IMR-90 (cell line): ENCODE measurements around the gene ADISSP. TPM values are rescaled to one million over a fixed set of nuclear protein-coding genes. Genes with fewer than 3 reads are reported as not detected.

Experiments used
- ATAC-seq: fragments of 200-7000 bp; cut with Tn5 transposase; 2 replicates; pipeline ENCODE4 v1.9.1; 2020; ENCODE audit warnings: low read depth, mild to moderate bottlenecking, moderate library complexity
- BruUV-seq: library from RNA; stranded (reverse); fragments of 400-500 nt; replicated peaks from 2 replicates; lab custom pipeline; 2021; lab: Mats Ljungman, UMichigan
- CTCF ChIA-PET: fragments of 300-600 bp; formaldehyde crosslinking; extraction: SDS; loops from one replicate; lab custom pipeline; 2021; ENCODE audit warnings: antibody characterized with exemption; lab: Yijun Ruan, JAX
- POLR2A ChIA-PET: fragments of 300-600 bp; sonication (Branson Sonifier 250); formaldehyde crosslinking; loops from one replicate; lab custom pipeline; 2022; ENCODE audit warnings: antibody characterized with exemption; ENCODE audit not compliant: unreplicated experiment; lab: Charles Lee
- DNase-seq: peaks from one replicate; pipeline ENCODE4 v3.0.0; 2013
- H2AFZ ChIP-seq: replicated peaks from 2 replicates; pipeline ENCODE3; 2013; ENCODE audit warnings: low read length, mild to moderate bottlenecking; ENCODE audit not compliant: poor library complexity
- H2AK5ac ChIP-seq: 2 replicates; pipeline ENCODE4 v1.6.1; 2013; ENCODE audit warnings: low read depth, low read length, inconsistent platforms
- H2AK9ac ChIP-seq: replicated peaks from 2 replicates; pipeline ENCODE3; 2013; ENCODE audit warnings: mild to moderate bottlenecking, low read depth, low read length, moderate library complexity; ENCODE audit not compliant: poor library complexity
- H2BK120ac ChIP-seq: 2 replicates; pipeline ENCODE4 v1.6.1; 2013; ENCODE audit warnings: low read depth, low read length, inconsistent platforms
- H2BK15ac ChIP-seq: 3 replicates; pipeline ENCODE4 v1.6.1; 2013; ENCODE audit warnings: low read depth, low read length, inconsistent platforms
- H2BK20ac ChIP-seq: 2 replicates; pipeline ENCODE4 v1.6.1; 2013; ENCODE audit warnings: low read depth, mild to moderate bottlenecking, inconsistent platforms, low read length, moderate library complexity
- H2BK5ac ChIP-seq: 2 replicates; pipeline ENCODE4 v1.6.1; 2013; ENCODE audit warnings: mild to moderate bottlenecking, low read depth, low read length, inconsistent platforms; ENCODE audit not compliant: poor library complexity, severe bottlenecking
- H3K14ac ChIP-seq: replicated peaks from 2 replicates; pipeline ENCODE4 v1.6.1; 2013; ENCODE audit warnings: low read depth, low read length, inconsistent platforms
- H3K18ac ChIP-seq: 2 replicates; pipeline ENCODE4 v1.6.1; 2013; ENCODE audit warnings: low read depth, low read length, control low read depth
- H3K23ac ChIP-seq: 2 replicates; pipeline ENCODE4 v1.6.1; 2013; ENCODE audit warnings: low read depth, low read length, inconsistent platforms
- H3K27ac ChIP-seq: 2 replicates; pipeline ENCODE4 v1.5.1; 2013; ENCODE audit warnings: mild to moderate bottlenecking, control low read depth, low read length; ENCODE audit not compliant: insufficient read depth
- H3K27me3 ChIP-seq: 2 replicates; pipeline ENCODE4 v1.6.1; 2013; ENCODE audit warnings: low read length; ENCODE audit not compliant: control insufficient read depth, insufficient read depth
- H3K36me3 ChIP-seq: 2 replicates; pipeline ENCODE4 v1.6.1; 2013; ENCODE audit warnings: low read length, mixed read lengths; ENCODE audit not compliant: control insufficient read depth, insufficient read depth
- H3K4ac ChIP-seq: 2 replicates; pipeline ENCODE4 v1.6.1; 2013; ENCODE audit warnings: low read depth, low read length, inconsistent platforms
- H3K4me1 ChIP-seq: 2 replicates; pipeline ENCODE4 v1.6.1; 2013; ENCODE audit warnings: low read length, mixed read lengths; ENCODE audit not compliant: control insufficient read depth, insufficient read depth
- H3K4me2 ChIP-seq: 2 replicates; pipeline ENCODE4 v1.6.1; 2013; ENCODE audit warnings: low read depth, mild to moderate bottlenecking, control low read depth, low read length, moderate library complexity
- H3K4me3 ChIP-seq: 2 replicates; pipeline ENCODE4 v1.5.1; 2013; ENCODE audit warnings: low read depth, mild to moderate bottlenecking, control low read depth, low read length, moderate library complexity; ENCODE audit not compliant: insufficient read depth
- H3K56ac ChIP-seq: 2 replicates; pipeline ENCODE4 v1.6.1; 2013; ENCODE audit warnings: low read length, inconsistent platforms; ENCODE audit not compliant: insufficient read depth; ENCODE audit errors: extremely low read depth
- H3K79me1 ChIP-seq, 2 experiments: 2 replicates each; pipeline ENCODE4 v1.6.1; 2013; ENCODE audit warnings: low read length in 2 of 2, inconsistent platforms in 1 of 2, low read depth in 1 of 2
- H3K9ac ChIP-seq: 2 replicates; pipeline ENCODE4 v1.6.1; 2013; ENCODE audit warnings: low read depth, low read length, control low read depth
- H3K9me1 ChIP-seq: 2 replicates; pipeline ENCODE4 v1.6.1; 2013; ENCODE audit warnings: low read length, inconsistent platforms; ENCODE audit not compliant: insufficient read depth
- H3K9me3 ChIP-seq: 2 replicates; pipeline ENCODE4 v1.6.1; 2013; ENCODE audit warnings: low read length; ENCODE audit not compliant: control insufficient read depth, insufficient read depth
- H4K20me1 ChIP-seq: 2 replicates; pipeline ENCODE4 v1.6.1; 2013; ENCODE audit warnings: low read length, inconsistent platforms; ENCODE audit not compliant: insufficient read depth
- H4K5ac ChIP-seq: 2 replicates; pipeline ENCODE4 v1.6.1; 2013; ENCODE audit warnings: mild to moderate bottlenecking, low read depth, low read length, control low read depth
- H4K8ac ChIP-seq, 2 experiments: 2 replicates each; pipeline ENCODE4 v1.6.1; 2013; ENCODE audit warnings: low read depth in 2 of 2, low read length in 2 of 2, control low read depth in 1 of 2, inconsistent platforms in 1 of 2
- H4K91ac ChIP-seq: 2 replicates; pipeline ENCODE4 v1.6.1; 2013; ENCODE audit warnings: low read depth, low read length, inconsistent platforms; ENCODE audit not compliant: insufficient read depth
- CEBPB ChIP-seq: IDR thresholded peaks from 2 replicates; pipeline ENCODE4 v1.6.1; 2012; ENCODE audit warnings: low read depth, low read length, improper control_type of control experiment
- CHD1 ChIP-seq: IDR thresholded peaks from 2 replicates; pipeline ENCODE4 v1.6.1; 2012; ENCODE audit warnings: low read depth, low read length, improper control_type of control experiment
- CTCF ChIP-seq: conservative IDR thresholded peaks from 2 replicates; pipeline ENCODE4 v1.5.1; 2012; ENCODE audit warnings: mild to moderate bottlenecking, low read depth, low read length, improper control_type of control experiment
- ELK1 ChIP-seq: fragments of 150-350 bp; IDR thresholded peaks from 2 replicates; pipeline ENCODE4 v1.6.1; 2016; ENCODE audit warnings: low read depth, mild to moderate bottlenecking, low read length, moderate library complexity, borderline replicate concordance
- FOS ChIP-seq: fragments of 150-350 bp; IDR thresholded peaks from 2 replicates; pipeline ENCODE4 v1.6.1; 2016; ENCODE audit warnings: low read depth, low read length
- MAFK ChIP-seq: IDR thresholded peaks from 2 replicates; pipeline ENCODE4 v1.6.1; 2012; ENCODE audit warnings: low read depth, low read length, improper control_type of control experiment
- MAZ ChIP-seq: IDR thresholded peaks from 2 replicates; pipeline ENCODE4 v1.6.1; 2012; ENCODE audit warnings: low read depth, mild to moderate bottlenecking, low read length, improper control_type of control experiment, moderate library complexity, borderline replicate concordance
- NFE2L2 ChIP-seq: fragments of 150-350 bp; IDR thresholded peaks from 2 replicates; pipeline ENCODE4 v1.6.1; 2016; ENCODE audit warnings: low read depth, mild to moderate bottlenecking, low read length
- POLR2A ChIP-seq: IDR thresholded peaks from 2 replicates; pipeline ENCODE4 v1.6.1; 2012; ENCODE audit warnings: mild to moderate bottlenecking, low read depth, low read length
- RCOR1 ChIP-seq: IDR thresholded peaks from 2 replicates; pipeline ENCODE4 v1.6.1; 2012; ENCODE audit warnings: mild to moderate bottlenecking, low read length, improper control_type of control experiment; ENCODE audit not compliant: insufficient replicate concordance
- RFX5 ChIP-seq: IDR thresholded peaks from 2 replicates; pipeline ENCODE4 v1.8.0; 2012; ENCODE audit warnings: low read depth, mild to moderate bottlenecking, low read length, moderate library complexity
- SMC3 ChIP-seq: fragments of 150-350 bp; IDR thresholded peaks from 2 replicates; pipeline ENCODE4 v1.6.1; 2016; ENCODE audit warnings: low read depth, mild to moderate bottlenecking, antibody characterized with exemption, low read length, moderate library complexity
- USF2 ChIP-seq: fragments of 150-350 bp; IDR thresholded peaks from 2 replicates; pipeline ENCODE4 v1.6.1; 2017; ENCODE audit warnings: mild to moderate bottlenecking, antibody characterized with exemption, low read length, low read depth
- WGBS, 2 experiments: methylation state at CpG; one replicate each; pipeline versions ENCODE4 v1.1.5 to v1.1.7; 2013; ENCODE audit warnings: missing lambda C conversion rate in 2 of 2; ENCODE audit not compliant: insufficient read length in 1 of 2; ENCODE audit errors: extremely low coverage in 2 of 2; 5-methylcytosine and 5-hydroxymethylcytosine counted together
- dilution Hi-C: fragments of 300-500 bp; cut with HindIII; formaldehyde crosslinking; loops from one replicate; pipeline ENCODE4 v1.14.3; 2018; ENCODE audit warnings: low sequenced_read_pairs; ENCODE audit not compliant: unreplicated experiment
- in situ Hi-C: fragments of 300-500 bp; cut with MboI; formaldehyde crosslinking; loops from 3 replicates; pipeline ENCODE4 v1.14.3; 2019; ENCODE audit warnings: low sequenced_read_pairs, inconsistent platforms, mixed read lengths
- intact Hi-C: fragments of 100-400 bp; cut with micrococcal nuclease; formaldehyde crosslinking; loops from 2 replicates; pipeline ENCODE4 v1.10.0; 2022
- polyA plus RNA-seq, 3 experiments: library from polyadenylated mRNA; depleted of rRNA; stranded (reverse); fragments of >200 nt; gene quantifications; 2 replicates each; pipeline ENCODE4 v1.2.3, GENCODE V29; 2012; ENCODE audit warnings: low replicate concordance in 1 of 3
- total RNA-seq: library from RNA; depleted of rRNA; stranded (reverse); fragments of >200 nt; gene quantifications from 2 replicates; pipeline ENCODE4 v1.2.3, GENCODE V29; 2012

The ADISSP gene
- total and polyA plus RNA-seq, 2 of the 4 experiments (the other 2 are of a cell fraction): 31.9 to 58.2 TPM

- Histone ChIP-seq H3K4me2 (no peak overlapping the region), H3K4me1 (no peaks in the 10 kb centered on the region), H3K9me1 (no peaks in the 10 kb centered on the region; the same call in 1 of the 2 replicates), H3K9me3 (no peaks in the 10 kb centered on the region), H2BK15ac (no peak overlapping the region), H2BK20ac (no peak overlapping the region), H3K4ac (no peak overlapping the region), H4K5ac (no peak overlapping the region), H2BK5ac (no peak overlapping the region), H3K36me3 (no peaks in the 10 kb centered on the region), H2AK9ac (no peak overlapping the region), H4K91ac (no peak overlapping the region), H2AFZ (no peak overlapping the region), H3K79me1 (no peaks in the 10 kb centered on the region), H3K4me3 (no peak overlapping the region), H3K27ac (no peak overlapping the region), H2BK120ac (no peak overlapping the region), H3K9ac (no peak overlapping the region), H2AK5ac (no peak overlapping the region), H4K8ac (no peak overlapping the region), H3K56ac (no peak overlapping the region), H3K27me3 (peaks cover 64% of the 10 kb centered on the region), H3K14ac (no peak overlapping the region), H3K18ac (no peak overlapping the region), H4K20me1 (no peaks in the 10 kb centered on the region), H3K23ac (no peak overlapping the region)
- dilution Hi-C loops: no loop called here
- no peak for TF ChIP-seq RCOR1
- TF ChIP-seq FOS: no peak
- no peak for TF ChIP-seq MAFK
- no peak for TF ChIP-seq USF2
- no peak for TF ChIP-seq RFX5
- TF ChIP-seq NFE2L2: no peak
- TF ChIP-seq POLR2A: no peak
- TF ChIP-seq CHD1: no peak
- TF ChIP-seq SMC3: no peak
- TF ChIP-seq CTCF: no peak
- no peak for TF ChIP-seq MAZ
- no peak for TF ChIP-seq ELK1
- TF ChIP-seq CEBPB: no peak
- ChIA-PET POLR2A (no interaction called here), CTCF (interaction anchor here (1.6 kb wide), 1 partner anchor 18 kb away, joined by 4 read pairs; no protein-coding TSS in a partner anchor)
- intact Hi-C loops: no loop called here
- BruUV-seq: no TSS peak
- WGBS, 2 experiments: 70% methylated on average over 2 of the region's 5 CpGs; no CpG with 5 or more reads in 1 of the 2 experiments
- DNase-seq (no peak), ATAC-seq (no peak)
- in situ Hi-C loops: no loop called here
Observed at GRCh38 chr20:3728354-3728753, 39.2 kb downstream of the ADISSP start.
